K562 (cell line): ENCODE measurements around the gene C22orf31. TPM values are rescaled to one million over a fixed set of nuclear protein-coding genes. Genes with fewer than 3 reads are reported as not detected.
A peak's percentile ranks its signal among the peaks of the same experiment; 100 is the strongest.

Source experiments
- AFF4 ChIP-seq: sonication (generic); formaldehyde crosslinking; IDR thresholded peaks from 2 replicates; pipeline ENCODE4 v1.8.0; 2023; ENCODE audit warnings: mild to moderate bottlenecking, missing genetic modification reagents
- ATF7 ChIP-seq: fragments of 450-650 bp; IDR thresholded peaks from 2 replicates; pipeline ENCODE4 v1.7.1; 2014; ENCODE audit warnings: mild to moderate bottlenecking, moderate library complexity
- BRF1 ChIP-seq: IDR thresholded peaks from 3 replicates; pipeline ENCODE4 v1.6.1; 2011; ENCODE audit warnings: borderline replicate concordance, mild to moderate bottlenecking; ENCODE audit not compliant: insufficient read length; ENCODE audit errors: extremely low read depth
- DDX20 ChIP-seq: fragments of 450-650 bp; IDR thresholded peaks from 2 replicates; pipeline ENCODE4 v1.6.1; 2016; ENCODE audit warnings: missing genetic modification characterization, low read depth, mild to moderate bottlenecking, missing compliant biosample characterization, moderate library complexity
- DMBX1 ChIP-seq: fragments of 250-450 bp; sonication (Bioruptor Pico); IDR thresholded peaks from 2 replicates; pipeline ENCODE4 v1.8.0; 2022; ENCODE audit warnings: inconsistent platforms, mild to moderate bottlenecking, moderate library complexity, borderline replicate concordance
- E2F6 ChIP-seq, 2 experiments: IDR thresholded peaks; 2 replicates each; pipeline ENCODE4 v1.6.1; 2011; ENCODE audit warnings: borderline replicate concordance in 1 of 2, control low read depth in 1 of 2, low read depth in 1 of 2, low read length in 1 of 2, mild to moderate bottlenecking in 1 of 2, mixed read lengths in 1 of 2, moderate library complexity in 1 of 2; ENCODE audit not compliant: insufficient read depth in 1 of 2, insufficient read length in 1 of 2, poor library complexity in 1 of 2, severe bottlenecking in 1 of 2; ENCODE audit errors: extremely low read depth in 1 of 2
- ETS1 ChIP-seq: conservative IDR thresholded peaks from 2 replicates; pipeline ENCODE4 v1.6.1; 2011; ENCODE audit warnings: low read depth, mild to moderate bottlenecking, low read length; ENCODE audit not compliant: control insufficient read depth
- KLF10 ChIP-seq: fragments of 250-450 bp; sonication (Bioruptor Pico); IDR thresholded peaks from 2 replicates; pipeline ENCODE4 v1.6.1; 2021; ENCODE audit warnings: matching md5 sums
- NONO ChIP-seq, 2 experiments: fragments of 200-400 bp in 1 of 2; fragments of 450-650 bp in 1 of 2; formaldehyde crosslinking in 1 of 2; IDR thresholded peaks; 2 replicates each; pipeline ENCODE4 v1.6.1; 2017; ENCODE audit warnings: low read depth in 2 of 2, mild to moderate bottlenecking in 2 of 2, moderate library complexity in 2 of 2, low read length in 1 of 2
- NR2C2 ChIP-seq, 2 experiments: fragments of 200-800 bp in 1 of 2; sonication (Bioruptor generic) in 1 of 2; sonication (generic) in 1 of 2; formaldehyde crosslinking in 1 of 2; IDR thresholded peaks; 2 replicates each; pipeline versions ENCODE4 v1.6.1 to v1.8.0; 2016 to 2022; ENCODE audit warnings: mild to moderate bottlenecking in 1 of 2, missing compliant biosample characterization in 1 of 2, missing genetic modification characterization in 1 of 2, missing genetic modification reagents in 1 of 2
- OTX1 ChIP-seq: fragments of 450-650 bp; formaldehyde crosslinking; IDR thresholded peaks from 2 replicates; pipeline ENCODE4 v1.4.0; 2022; ENCODE audit warnings: mild to moderate bottlenecking
- POLR2AphosphoS2 ChIP-seq: IDR thresholded peaks from 2 replicates; pipeline ENCODE4 v1.6.1; 2012; ENCODE audit warnings: low read length, improper control_type of control experiment
- POLR2B ChIP-seq: fragments of 450-650 bp; IDR thresholded peaks from 2 replicates; pipeline ENCODE4 v1.6.1; 2018; ENCODE audit warnings: low read depth; ENCODE audit not compliant: partially characterized antibody
- POLR3A ChIP-seq: IDR thresholded peaks from 2 replicates; pipeline ENCODE4 v1.6.1; 2011; ENCODE audit warnings: borderline replicate concordance, mild to moderate bottlenecking, moderate library complexity; ENCODE audit not compliant: insufficient read length, insufficient read depth; ENCODE audit errors: extremely low read depth
- STAT5B ChIP-seq: fragments of 250-450 bp; sonication (Bioruptor Pico); IDR thresholded peaks from 2 replicates; pipeline ENCODE4 v1.8.0; 2021; ENCODE audit warnings: mild to moderate bottlenecking, inconsistent platforms
- TAF9B ChIP-seq: fragments of 450-650 bp; IDR thresholded peaks from 2 replicates; pipeline ENCODE4 v1.6.1; 2018; ENCODE audit warnings: mild to moderate bottlenecking; ENCODE audit not compliant: partially characterized antibody
- THRB ChIP-seq: fragments of 450-650 bp; formaldehyde crosslinking; conservative IDR thresholded peaks from 2 replicates; pipeline ENCODE4 v1.4.0; 2022; ENCODE audit warnings: mild to moderate bottlenecking, missing genetic modification characterization
- ZNF77 ChIP-seq: fragments of 250-450 bp; sonication (Bioruptor Pico); IDR thresholded peaks from 2 replicates; pipeline ENCODE4 v1.5.0; 2020
- ZNF780A ChIP-seq: fragments of 250-450 bp; sonication (Bioruptor Pico); IDR thresholded peaks from 2 replicates; pipeline ENCODE4 v1.5.0; 2021; ENCODE audit warnings: mild to moderate bottlenecking
- polyA plus RNA-seq, 8 experiments: library from polyadenylated mRNA; depleted of rRNA in 4 of 8; stranded (reverse) in 5 of 8; unstranded in 3 of 8; fragments of >200 nt; fragmentation: Nextera tagmentation in 2 of 8; fragmentation: Illumina TruSeq in 1 of 8; extraction: Ambion mirVana in 2 of 8; extraction: Trizol in 1 of 8; gene quantifications; 2 replicates each; pipeline versions ENCODE4 v1.2.1 to v1.2.3, GENCODE V29; 2011 to 2014; ENCODE audit warnings: inconsistent platforms in 1 of 8, missing spikeins in 1 of 8
- total RNA-seq, 7 experiments: library from RNA; depleted of rRNA in 6 of 7; stranded (reverse); fragments of >200 nt in 6 of 7; fragmentation: Illumina TruSeq in 2 of 7; extraction: Trizol in 2 of 7; gene quantifications; 2 replicates each; pipeline versions ENCODE4 v1.2.1 to v1.2.3, GENCODE V29; 2011 to 2021; ENCODE audit warnings: low replicate concordance in 1 of 7

The C22orf31 gene
- total and polyA plus RNA-seq, 9 of the 15 experiments (the other 6 are each of a cell fraction or from before 2014, with no cell fraction given): not detected

- TF ChIP-seq NONO (IDR thresholded peaks at IDR 0.05; ENCODE audit: low read depth in 2 of 2, low read length in 1 of 2) (no peak), POLR2AphosphoS2 (no peak), THRB (CRISPR knock-in tag) (no peak), BRF1 (no peak), ETS1 (no peak), KLF10 (no peak), ZNF77 (CRISPR knock-in tag) (no peak), E2F6 (IDR thresholded peaks at IDR 0.05; ENCODE audit: borderline replicate concordance in 1 of 2, extremely low read depth in 1 of 2, insufficient read depth in 1 of 2, insufficient read length in 1 of 2, low read depth in 1 of 2, low read length in 1 of 2, poor library complexity in 1 of 2, severe bottlenecking in 1 of 2) (peak in 1 of 2 experiments; percentile 17), ZNF780A (no peak), DMBX1 (CRISPR knock-in tag) (no peak), POLR2B (no peak), TAF9B (no peak), OTX1 (CRISPR knock-in tag) (no peak), STAT5B (CRISPR knock-in tag) (no peak), AFF4 (CRISPR knock-in tag) (no peak), POLR3A (no peak), NR2C2 (CRISPR knock-in tag; IDR thresholded peaks at IDR 0.05) (no peak), NR2C2 (tag; IDR thresholded peaks at IDR 0.05) (peak; percentile 80), ATF7 (no peak), DDX20 (no peak)
These were observed 10.8 kb upstream of the C22orf31 start (continued) for GRCh38 chr22:29072193-29072978.
